Subcutaneous adipose tissue (tissue), 4 donors: ENCODE data around the gene PTGER1. TPM values are rescaled to one million over a fixed set of nuclear protein-coding genes. Genes with fewer than 3 reads are reported as not detected.

Source experiments
- CTCF ChIP-seq: fragments of 450-650 bp; IDR thresholded peaks from one replicate; pipeline ENCODE4 v1.5.1; 2016; ENCODE audit warnings: low read depth, mild to moderate bottlenecking, control low read depth, antibody characterized with exemption, moderate library complexity
- total RNA-seq, 4 donors: library from RNA; depleted of rRNA; stranded (reverse); fragments of >200 nt; gene quantifications; one replicate each; pipeline ENCODE4 v1.1.0, GENCODE V29; 2016

PTGER1 gene
- total RNA-seq, 4 donors from 2014 or later = 0.49 TPM; not detected in 3

GRCh38 chr19:14477418-14478112, 2.4 kb upstream of the PTGER1 start:
- no peak for TF ChIP-seq CTCF

- no peak for TF ChIP-seq CTCF
These were observed 1.7 kb upstream of the PTGER1 start for GRCh38 chr19:14476673-14477401.

- TF ChIP-seq CTCF = no peak
These were observed 1.1 kb upstream of the PTGER1 start for GRCh38 chr19:14476327-14476672.

GRCh38 chr19:14474827-14475226, 327 bp downstream of the PTGER1 start:
- TF ChIP-seq CTCF = no peak

- no peak for TF ChIP-seq CTCF
These were observed 1.1 kb downstream of the PTGER1 start for GRCh38 chr19:14473978-14474578.

GRCh38 chr19:14473073-14473977, 1.8 kb downstream of the PTGER1 start:
- TF ChIP-seq CTCF = no peak
